Adipocyte (in vitro differentiated cells): ENCODE results near the gene HOXD9.

Experiments used
- DNase-seq: peaks from one replicate; pipeline ENCODE4 v3.0.0-alpha.2; 2015; ENCODE audit warnings: low read depth
- H3K27me3 ChIP-seq: replicated peaks from 2 replicates; pipeline ENCODE4 v1.7.0; 2013; ENCODE audit warnings: mild to moderate bottlenecking, low read length, moderate library complexity; ENCODE audit not compliant: control insufficient read depth, insufficient read depth
- H3K36me3 ChIP-seq: 2 replicates; pipeline ENCODE4 v1.7.0; 2013; ENCODE audit warnings: low read length, mild to moderate bottlenecking, moderate library complexity; ENCODE audit not compliant: control insufficient read depth, insufficient read depth, severe bottlenecking
- H3K4me1 ChIP-seq: 2 replicates; pipeline ENCODE4 v1.7.0; 2013; ENCODE audit warnings: mild to moderate bottlenecking, low read length, moderate library complexity; ENCODE audit not compliant: control insufficient read depth, insufficient read depth
- H3K4me3 ChIP-seq: 2 replicates; pipeline ENCODE4 v1.7.0; 2013; ENCODE audit warnings: mild to moderate bottlenecking, low read length, moderate library complexity
- H3K9ac ChIP-seq: 2 replicates; pipeline ENCODE4 v1.7.0; 2013; ENCODE audit warnings: mild to moderate bottlenecking, low read length, moderate library complexity
- H3K9me3 ChIP-seq: 2 replicates; pipeline ENCODE4 v1.7.0; 2013; ENCODE audit warnings: mild to moderate bottlenecking, low read length, moderate library complexity; ENCODE audit not compliant: control insufficient read depth

The HOXD9 gene

GRCh38 chr2:176148751-176149421, 26.4 kb downstream of the HOXD9 start:
- no peak overlapping the region for H3K9ac ChIP-seq
- H3K27me3 ChIP-seq: no peaks in the 10 kb centered on the region
- peaks cover 17% of the 10 kb centered on the region for H3K36me3 ChIP-seq
- DNase-seq: no peak
- H3K4me3 ChIP-seq: no peak overlapping the region
- no peaks in the 10 kb centered on the region for H3K9me3 ChIP-seq
- no peaks in the 10 kb centered on the region for H3K4me1 ChIP-seq

DNA sequence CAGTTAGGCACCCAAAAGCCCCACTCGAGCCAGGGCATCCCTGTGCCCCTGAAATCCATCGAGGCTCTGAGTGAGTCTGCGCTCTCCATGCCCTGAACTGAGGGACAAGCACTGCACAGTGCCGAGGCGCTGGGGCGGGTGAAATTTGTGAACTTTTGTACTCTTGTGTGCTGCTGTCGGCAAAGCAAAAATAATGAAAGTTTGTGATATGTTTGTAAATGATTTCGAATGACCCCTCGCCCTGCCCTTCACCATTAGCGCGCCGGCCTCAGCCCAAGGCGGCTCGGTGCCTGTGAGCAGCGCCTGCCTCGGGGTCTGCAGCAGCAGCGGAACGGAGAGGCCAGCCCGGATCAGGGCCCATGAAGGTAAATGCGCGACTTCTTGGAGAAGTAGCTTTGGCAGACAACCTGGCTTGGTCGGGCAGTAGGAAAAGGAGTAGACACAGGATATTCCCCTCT, 27.0 kb downstream of the HOXD9 start:
- Histone ChIP-seq H3K27me3 (no peaks in the 10 kb centered on the region), H3K4me1 (no peaks in the 10 kb centered on the region), H3K4me3 (no peak overlapping the region), H3K9ac (no peak overlapping the region), H3K36me3 (peaks cover 18% of the 10 kb centered on the region), H3K9me3 (no peaks in the 10 kb centered on the region)
- no peak for DNase-seq

GRCh38 chr2:176149939-176150583, 27.5 kb downstream of the HOXD9 start:
- no peaks in the 10 kb centered on the region for H3K27me3 ChIP-seq
- H3K9me3 ChIP-seq: no peaks in the 10 kb centered on the region
- H3K4me1 ChIP-seq: no peaks in the 10 kb centered on the region

DNA sequence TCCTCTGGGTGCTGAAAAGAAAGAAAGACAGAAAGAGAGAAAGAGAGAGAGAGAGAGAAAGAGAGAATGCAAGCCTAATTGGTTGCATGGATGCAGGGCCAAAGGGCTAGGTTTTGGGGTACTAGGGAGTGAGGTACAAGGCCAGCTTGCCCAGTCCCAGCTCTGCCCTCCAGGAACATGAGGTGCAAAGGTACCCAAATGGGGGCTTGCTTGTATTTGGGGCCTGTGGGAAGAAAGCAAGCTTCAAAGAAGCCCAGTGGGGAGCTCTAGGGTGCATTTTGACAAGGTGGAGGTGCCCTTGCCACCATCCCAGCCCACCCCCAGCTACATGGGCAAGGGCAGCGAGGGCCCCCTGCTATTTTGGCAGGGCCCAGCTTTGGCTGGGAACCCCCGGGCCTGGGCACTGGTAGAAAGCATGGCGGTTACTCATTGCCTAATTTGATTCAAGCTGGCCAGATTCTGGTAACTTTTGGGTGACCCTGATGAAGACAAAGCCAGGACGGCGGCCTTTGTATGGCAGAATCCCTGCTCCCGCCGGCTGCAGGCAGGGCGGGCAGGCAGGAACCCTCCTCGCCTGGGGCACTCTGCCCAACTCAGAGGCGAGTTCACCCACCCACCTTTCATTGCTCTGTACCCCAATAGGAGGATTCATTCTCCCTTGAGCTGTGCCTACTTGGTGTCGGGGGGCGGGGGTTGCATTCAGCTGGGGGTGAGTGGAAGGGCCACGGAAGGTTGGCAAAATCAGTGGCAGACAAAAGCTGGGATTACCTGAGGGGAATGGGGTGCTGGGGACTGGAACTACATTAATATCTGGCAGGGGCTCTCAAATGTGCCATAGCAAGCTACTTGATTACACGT, 28.3 kb downstream of the HOXD9 start:
- Histone ChIP-seq H3K4me3 (no peak overlapping the region), H3K9ac (no peak overlapping the region), H3K4me1 (no peaks in the 10 kb centered on the region), H3K36me3 (peaks cover 24% of the 10 kb centered on the region), H3K27me3 (no peaks in the 10 kb centered on the region), H3K9me3 (no peaks in the 10 kb centered on the region)
- DNase-seq: no peak

More at GRCh38 chr2:176149939-176150583, 27.5 kb downstream of the HOXD9 start:
- no peak for DNase-seq
- no peak overlapping the region for H3K4me3 ChIP-seq
- no peak overlapping the region for H3K9ac ChIP-seq
- peaks cover 20% of the 10 kb centered on the region for H3K36me3 ChIP-seq

GRCh38 chr2:176151442-176152287, 29.1 kb downstream of the HOXD9 start, which contains the start of gene HOXD4:
HOXD4 (plus strand) TSS chr2:176151550; CDS start chr2:176151634, 84 bp downstream.
- Histone ChIP-seq H3K27me3 (no peaks in the 10 kb centered on the region), H3K9me3 (no peaks in the 10 kb centered on the region), H3K9ac (no peak within 1 kb of the TSS), H3K4me3 (no peak within 1 kb of the TSS), H3K4me1 (no peaks in the 10 kb centered on the region), H3K36me3 (peaks cover 24% of the 10 kb centered on the region)
- no peak for DNase-seq

DNA sequence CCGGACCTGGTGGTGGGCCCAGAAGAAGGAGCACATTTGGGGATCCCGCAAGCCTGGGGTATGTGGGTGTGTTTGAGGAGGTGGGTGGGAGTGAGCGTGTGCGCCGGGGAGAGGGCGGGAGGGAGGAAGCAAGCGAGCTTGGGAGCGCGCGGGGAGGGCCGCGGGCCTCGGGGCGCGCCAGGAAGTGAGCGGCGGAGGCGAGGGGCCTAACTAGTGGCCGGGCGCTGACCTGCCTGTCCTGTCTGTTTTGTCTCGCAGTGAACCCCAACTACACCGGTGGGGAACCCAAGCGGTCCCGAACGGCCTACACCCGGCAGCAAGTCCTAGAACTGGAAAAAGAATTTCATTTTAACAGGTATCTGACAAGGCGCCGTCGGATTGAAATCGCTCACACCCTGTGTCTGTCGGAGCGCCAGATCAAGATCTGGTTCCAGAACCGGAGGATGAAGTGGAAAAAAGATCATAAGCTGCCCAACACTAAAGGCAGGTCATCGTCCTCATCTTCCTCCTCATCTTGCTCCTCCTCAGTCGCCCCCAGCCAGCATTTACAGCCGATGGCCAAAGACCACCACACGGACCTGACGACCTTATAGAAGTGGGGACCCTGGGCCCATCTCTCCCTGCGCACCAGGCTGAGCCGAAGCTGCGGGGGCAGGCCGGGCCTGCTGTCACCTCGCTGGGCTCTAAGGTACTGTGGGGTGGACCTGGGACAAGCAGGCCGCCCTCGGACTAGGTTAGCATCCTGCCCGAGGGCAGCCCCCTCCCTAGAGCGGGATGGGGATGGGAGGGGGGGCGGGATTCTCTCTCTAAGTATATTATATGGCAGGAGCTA, 30.0 kb downstream of the HOXD9 start:
- no peaks in the 10 kb centered on the region for H3K9me3 ChIP-seq
- H3K9ac ChIP-seq: no peak overlapping the region
- no peaks in the 10 kb centered on the region for H3K27me3 ChIP-seq
- peaks cover 24% of the 10 kb centered on the region for H3K36me3 ChIP-seq
- no peak for DNase-seq
- no peaks in the 10 kb centered on the region for H3K4me1 ChIP-seq
- no peak overlapping the region for H3K4me3 ChIP-seq

DNA sequence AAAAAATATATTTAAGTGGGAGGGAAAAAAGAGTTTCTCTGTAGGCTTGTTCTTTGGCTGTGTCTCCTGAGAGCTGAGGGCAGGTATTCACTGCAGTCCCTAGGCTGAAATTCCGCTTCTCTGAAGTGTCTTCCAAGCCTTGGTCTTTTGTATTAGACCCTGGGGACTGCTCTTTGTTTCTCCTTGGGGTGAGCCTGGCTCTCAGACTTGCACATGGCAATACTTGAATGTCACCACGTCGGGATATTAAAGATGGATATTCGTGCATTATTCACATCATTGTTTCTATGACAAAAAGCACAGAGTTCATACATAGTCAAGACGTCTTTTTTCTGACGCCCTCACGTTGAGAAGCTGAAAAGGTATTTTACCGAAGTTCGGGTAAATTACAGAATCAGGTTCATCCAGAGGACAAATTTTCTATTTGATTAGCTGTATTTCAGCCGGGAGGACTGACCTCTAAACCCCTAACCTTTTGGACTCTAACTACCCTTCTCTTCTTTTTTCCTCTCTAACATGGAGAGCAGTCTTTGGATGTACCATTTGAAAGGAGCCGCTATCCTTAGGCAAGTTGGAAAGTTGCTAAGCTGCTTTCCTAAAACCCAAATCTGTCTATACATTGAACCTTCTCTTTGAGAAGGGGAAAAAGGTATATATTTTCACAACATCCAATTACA, 32.2 kb downstream of the HOXD9 start:
- no peaks in the 10 kb centered on the region for H3K9me3 ChIP-seq
- H3K36me3 ChIP-seq: peaks cover 21% of the 10 kb centered on the region
- H3K27me3 ChIP-seq: no peaks in the 10 kb centered on the region
- H3K4me1 ChIP-seq: no peaks in the 10 kb centered on the region
- no peak overlapping the region for H3K4me3 ChIP-seq
- no peak overlapping the region for H3K9ac ChIP-seq
- no peak for DNase-seq

- no peak for DNase-seq
- Histone ChIP-seq H3K27me3 (no peaks in the 10 kb centered on the region), H3K4me3 (no peak overlapping the region), H3K9ac (no peak overlapping the region), H3K9me3 (no peaks in the 10 kb centered on the region), H3K36me3 (peaks cover 21% of the 10 kb centered on the region), H3K4me1 (no peaks in the 10 kb centered on the region)
These were observed 33.0 kb downstream of the HOXD9 start for GRCh38 chr2:176155356-176156044.

DNA sequence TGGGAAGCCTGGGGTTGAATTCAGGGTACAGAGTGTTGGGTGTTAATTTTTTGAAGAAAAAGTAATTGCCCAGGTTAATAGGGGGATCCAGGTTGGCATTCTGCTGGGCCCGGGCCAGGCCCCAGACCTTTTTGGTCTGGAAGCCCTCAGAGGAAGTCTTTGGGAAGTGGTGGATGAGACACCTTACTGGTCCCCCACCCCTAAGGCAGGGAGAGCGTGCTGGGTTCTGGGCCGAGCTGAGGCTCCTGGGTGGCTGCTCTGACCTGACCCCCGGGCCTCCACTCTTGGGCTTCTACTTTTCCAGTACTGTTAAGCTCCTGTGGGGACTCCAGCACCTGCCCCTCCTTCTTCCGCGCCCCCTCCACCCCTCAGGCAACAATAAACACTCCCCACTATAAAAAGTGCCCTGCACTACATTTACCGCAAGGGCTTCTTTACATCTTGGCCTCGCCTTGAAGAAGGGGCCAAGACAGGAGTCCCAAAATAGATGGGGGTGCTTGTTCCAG, 33.8 kb downstream of the HOXD9 start:
- Histone ChIP-seq H3K27me3 (no peaks in the 10 kb centered on the region), H3K9me3 (no peaks in the 10 kb centered on the region), H3K4me1 (no peaks in the 10 kb centered on the region), H3K9ac (no peak overlapping the region), H3K36me3 (peaks cover 17% of the 10 kb centered on the region), H3K4me3 (peak overlapping the region; percentile 74)
- no peak for DNase-seq
